BLaER1 (cell line): Measurements from ENCODE around the gene CDC42EP4.

Source experiments
- H3K27ac ChIP-seq: shearing (Covaris generic); formaldehyde crosslinking; 2 replicates; pipeline ENCODE4 v1.8.1; 2022
- H3K27me3 ChIP-seq: shearing (Covaris generic); formaldehyde crosslinking; 2 replicates; pipeline ENCODE4 v1.8.1; 2022
- H3K36me3 ChIP-seq: shearing (Covaris generic); formaldehyde crosslinking; 2 replicates; pipeline ENCODE4 v1.8.1; 2022
- H3K4me1 ChIP-seq: shearing (Covaris generic); formaldehyde crosslinking; 2 replicates; pipeline ENCODE4 v1.8.1; 2022
- H3K4me2 ChIP-seq: shearing (Covaris generic); formaldehyde crosslinking; 2 replicates; pipeline ENCODE4 v1.8.1; 2022
- H3K4me3 ChIP-seq: shearing (Covaris generic); formaldehyde crosslinking; 2 replicates; pipeline ENCODE4 v1.8.1; 2022
- H3K9ac ChIP-seq: shearing (Covaris generic); formaldehyde crosslinking; 2 replicates; pipeline ENCODE4 v1.8.1; 2022
- H3K9me3 ChIP-seq: shearing (Covaris generic); formaldehyde crosslinking; 2 replicates; pipeline ENCODE4 v1.8.1; 2022
- H4K20me1 ChIP-seq: shearing (Covaris generic); formaldehyde crosslinking; 2 replicates; pipeline ENCODE4 v1.8.1; 2022
- Cebpa-rat ChIP-seq: shearing (Covaris generic); IDR thresholded peaks from 2 replicates; pipeline ENCODE4 v1.8.1; 2022

Gene CDC42EP4

DNA sequence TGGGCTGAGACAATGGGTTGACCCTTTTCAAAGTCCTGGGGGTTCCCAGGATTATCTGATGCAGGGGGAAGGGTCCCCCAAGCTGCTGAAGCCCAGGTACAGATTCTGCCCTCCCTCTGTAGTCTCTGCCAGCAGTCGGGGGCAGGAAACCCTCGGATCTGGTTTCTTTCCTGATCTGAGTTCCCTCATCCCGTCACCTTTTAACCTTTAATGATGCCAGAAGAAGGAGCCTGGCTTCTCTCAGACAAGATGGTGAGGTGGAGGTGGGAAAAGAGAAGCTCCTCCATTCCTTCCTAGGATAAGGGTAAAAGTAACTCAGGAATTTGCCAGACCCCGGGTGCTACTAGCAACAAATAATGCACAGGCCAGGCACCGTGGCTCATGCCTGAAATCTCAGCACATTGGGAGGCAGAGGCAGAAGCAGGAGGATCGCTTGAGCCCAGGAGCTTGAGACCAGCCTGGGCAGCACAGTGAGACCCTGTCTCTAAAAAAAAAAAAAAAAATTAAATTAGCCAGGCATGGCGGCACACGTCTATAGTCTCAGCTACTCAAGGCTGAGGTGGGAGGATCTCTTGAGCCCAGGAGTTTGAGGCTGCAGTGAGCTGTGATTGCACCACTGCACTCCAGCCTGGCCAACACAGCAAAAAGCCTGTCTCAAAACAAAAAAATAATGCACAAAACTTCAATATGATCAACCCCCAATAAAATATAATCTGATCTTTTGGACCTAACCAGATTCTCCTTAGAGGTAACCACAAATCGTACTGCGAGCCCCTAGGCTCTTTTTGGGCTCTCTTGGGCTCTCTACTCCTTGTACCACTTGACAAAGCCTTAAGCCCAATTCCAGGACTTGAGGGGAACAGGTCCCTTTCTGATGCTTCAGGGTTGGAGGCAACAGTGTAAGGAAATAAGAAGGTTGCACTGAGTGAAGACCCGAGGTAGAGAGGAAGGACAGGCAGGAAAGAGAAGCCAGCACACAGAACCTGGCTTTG, 5.7 kb downstream of the CDC42EP4 start:
- Histone ChIP-seq H3K4me1 (peaks cover 57% of the 10 kb centered on the region), H3K4me2 (peak overlapping the region; percentile 95)

DNA sequence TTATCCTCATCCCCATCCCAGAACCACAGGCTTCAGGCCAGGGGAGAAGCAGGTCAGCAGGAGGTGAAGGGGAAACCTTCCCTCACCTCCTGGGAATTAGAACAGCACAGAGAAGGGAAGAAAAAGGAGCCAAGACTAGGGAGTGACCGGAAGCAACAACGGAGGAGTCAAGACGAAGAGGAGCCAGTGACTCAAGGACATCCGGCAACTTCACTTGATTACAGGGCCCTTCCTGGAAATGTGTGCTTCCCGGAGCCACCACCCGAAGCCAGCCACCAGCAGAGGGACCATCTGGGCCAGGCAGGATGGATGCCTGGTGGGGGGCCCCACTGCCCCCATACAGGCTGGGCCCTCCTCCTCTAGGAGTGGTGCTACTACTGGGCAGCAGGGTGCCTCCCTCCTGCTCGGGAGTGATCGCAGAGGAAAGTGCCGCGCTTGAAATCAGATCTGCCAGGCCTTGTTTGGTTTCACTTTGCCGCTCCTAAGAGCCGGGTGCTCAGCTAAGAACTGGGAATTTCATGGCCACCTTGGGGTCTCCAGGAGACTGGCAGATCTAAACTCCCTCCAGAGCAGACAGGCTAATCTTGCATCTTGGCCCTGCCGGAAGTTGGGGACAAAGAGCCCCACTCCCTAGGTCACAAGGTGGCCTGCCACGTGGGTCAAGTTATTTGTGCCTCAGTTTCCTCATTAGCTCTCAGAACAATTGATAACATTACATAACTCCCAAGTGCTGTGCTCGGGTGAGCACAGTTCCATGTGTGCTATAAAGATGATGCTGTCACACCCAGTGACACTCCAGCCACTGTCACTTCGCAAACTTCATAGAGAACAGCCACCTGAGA, 6.6 kb downstream of the CDC42EP4 start:
- Histone ChIP-seq H3K9ac (peak overlapping the region; percentile 71), H3K4me2 (peak overlapping the region; percentile 95), H3K9me3 (no peaks in the 10 kb centered on the region), H4K20me1 (0 out of 2 replicates have a peak, but pooled peaks cover 4% of the 10 kb centered on the region), H3K36me3 (no peaks in the 10 kb centered on the region), H3K27ac (peak overlapping the region; percentile 80), H3K4me3 (peak overlapping the region; percentile 55), H3K27me3 (no peaks in the 10 kb centered on the region), H3K4me1 (peaks cover 57% of the 10 kb centered on the region)
- no peak for TF ChIP-seq Cebpa-rat

More for the DNA sequence above, 5.7 kb downstream of the CDC42EP4 start:
- Histone ChIP-seq H3K27me3 (no peaks in the 10 kb centered on the region), H3K9me3 (no peaks in the 10 kb centered on the region), H3K4me3 (peak overlapping the region; percentile 55; the same call in 1 of the 2 replicates), H4K20me1 (0 out of 2 replicates have a peak, but pooled peaks cover 4% of the 10 kb centered on the region), H3K36me3 (no peaks in the 10 kb centered on the region), H3K27ac (peak overlapping the region; percentile 80; the same call in 1 of the 2 replicates), H3K9ac (peak overlapping the region; percentile 71; the same call in 1 of the 2 replicates)
- no peak for TF ChIP-seq Cebpa-rat

DNA sequence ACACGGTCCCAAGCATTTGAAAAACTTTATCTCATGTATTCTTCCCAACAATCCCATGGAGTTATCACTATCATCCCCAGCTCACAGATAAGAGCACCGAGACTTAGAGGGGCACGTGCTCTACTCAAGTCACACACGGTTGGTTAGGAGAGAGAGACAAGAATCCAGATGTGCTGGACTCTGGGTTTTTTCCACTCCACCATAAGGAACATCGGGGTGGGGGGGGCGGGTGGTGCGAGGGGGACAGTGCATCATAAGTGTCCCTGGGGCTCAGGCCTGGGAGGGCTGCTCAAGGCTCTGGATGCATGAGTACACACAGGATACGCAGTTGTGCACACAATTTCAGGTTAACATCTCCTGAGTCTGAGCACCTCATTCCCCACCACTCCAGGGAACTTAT, 7.4 kb downstream of the CDC42EP4 start:
- Histone ChIP-seq H4K20me1 (0 out of 2 replicates have a peak, but pooled peaks cover 4% of the 10 kb centered on the region), H3K9me3 (no peaks in the 10 kb centered on the region), H3K27ac (peak overlapping the region; percentile 80), H3K4me3 (peak overlapping the region; percentile 55; the same call in 1 of the 2 replicates), H3K9ac (peak overlapping the region; percentile 71; the same call in 1 of the 2 replicates), H3K27me3 (no peaks in the 10 kb centered on the region), H3K4me1 (peaks cover 57% of the 10 kb centered on the region), H3K4me2 (peak overlapping the region; percentile 95), H3K36me3 (no peaks in the 10 kb centered on the region)
- no peak for TF ChIP-seq Cebpa-rat

DNA sequence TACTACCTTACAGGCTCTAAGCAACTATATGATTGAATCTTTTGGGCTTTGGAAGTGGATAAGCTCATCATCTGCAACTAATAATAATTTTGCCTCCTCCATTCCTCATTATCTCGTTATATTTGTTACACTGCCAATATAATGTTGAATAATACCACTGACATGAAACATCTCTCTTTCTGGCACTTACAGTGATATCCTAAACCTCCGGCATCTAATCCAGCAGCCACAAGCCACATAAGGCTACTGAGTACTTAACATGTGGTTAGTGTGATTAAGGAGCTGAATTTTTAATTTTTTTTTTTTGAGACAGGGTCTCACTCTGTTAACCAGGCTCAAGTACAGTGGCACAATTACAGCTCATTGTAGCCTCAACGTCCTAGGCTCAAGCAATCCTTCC, 9.6 kb downstream of the CDC42EP4 start:
- Histone ChIP-seq H3K9ac (no peak overlapping the region), H3K4me3 (no peak overlapping the region), H3K9me3 (no peaks in the 10 kb centered on the region), H3K36me3 (no peaks in the 10 kb centered on the region), H3K27ac (no peak overlapping the region), H3K4me2 (no peak overlapping the region), H3K27me3 (no peaks in the 10 kb centered on the region), H3K4me1 (peaks cover 63% of the 10 kb centered on the region), H4K20me1 (0 out of 2 replicates have a peak, but pooled peaks cover 10% of the 10 kb centered on the region)
- TF ChIP-seq Cebpa-rat: no peak

DNA sequence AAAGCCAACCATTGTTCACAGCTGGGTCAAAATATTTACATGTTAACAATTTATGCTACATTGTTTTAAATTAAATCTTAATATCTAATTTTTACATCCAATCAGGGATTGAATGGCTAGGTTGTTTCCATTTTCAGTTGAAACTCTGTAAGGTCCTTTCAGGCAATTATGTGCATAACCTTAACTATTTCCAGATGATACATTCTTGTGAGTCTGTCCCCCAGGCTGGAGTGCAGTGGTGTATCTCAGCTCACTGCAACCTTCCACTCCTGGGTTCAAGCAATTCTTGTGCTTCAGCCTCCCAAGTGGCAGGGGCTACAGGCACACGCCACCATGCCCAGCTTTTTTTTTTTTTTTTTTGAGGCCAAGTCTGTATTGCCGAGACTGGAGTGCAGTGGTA, 10.4 kb downstream of the CDC42EP4 start:
- H3K4me1 ChIP-seq: peaks cover 54% of the 10 kb centered on the region
- no peak overlapping the region for H3K9ac ChIP-seq
- no peaks in the 10 kb centered on the region for H3K27me3 ChIP-seq
- no peak overlapping the region for H3K4me2 ChIP-seq
- H4K20me1 ChIP-seq: 0 out of 2 replicates have a peak, but pooled peaks cover 10% of the 10 kb centered on the region
- H3K4me3 ChIP-seq: no peak overlapping the region
- no peaks in the 10 kb centered on the region for H3K36me3 ChIP-seq
- H3K9me3 ChIP-seq: no peaks in the 10 kb centered on the region
- no peak overlapping the region for H3K27ac ChIP-seq
- TF ChIP-seq Cebpa-rat: no peak

DNA sequence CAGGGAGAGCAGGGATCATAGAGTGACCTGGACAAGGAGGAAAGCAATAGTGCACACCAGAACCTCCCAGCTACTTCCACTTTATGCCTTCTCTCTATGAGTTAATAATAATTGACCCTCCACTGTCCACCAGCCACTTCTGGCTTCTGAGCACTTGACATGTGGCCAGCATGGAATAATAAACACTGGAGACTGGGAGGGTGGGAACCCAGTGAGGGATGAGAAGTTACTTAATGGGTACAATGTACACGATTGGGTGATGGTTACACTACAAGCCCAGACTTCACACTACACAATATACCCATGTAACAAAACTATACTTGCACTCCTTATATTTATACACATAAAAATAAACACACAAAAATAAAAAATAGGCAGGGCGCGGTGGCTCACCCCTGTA, 11.4 kb downstream of the CDC42EP4 start:
- Histone ChIP-seq H3K4me1 (peaks cover 45% of the 10 kb centered on the region), H3K27ac (no peak overlapping the region), H3K4me2 (no peak overlapping the region), H4K20me1 (0 out of 2 replicates have a peak, but pooled peaks cover 6% of the 10 kb centered on the region), H3K36me3 (no peaks in the 10 kb centered on the region), H3K27me3 (no peaks in the 10 kb centered on the region), H3K9me3 (no peaks in the 10 kb centered on the region), H3K9ac (no peak overlapping the region), H3K4me3 (no peak overlapping the region)
- TF ChIP-seq Cebpa-rat: no peak

DNA sequence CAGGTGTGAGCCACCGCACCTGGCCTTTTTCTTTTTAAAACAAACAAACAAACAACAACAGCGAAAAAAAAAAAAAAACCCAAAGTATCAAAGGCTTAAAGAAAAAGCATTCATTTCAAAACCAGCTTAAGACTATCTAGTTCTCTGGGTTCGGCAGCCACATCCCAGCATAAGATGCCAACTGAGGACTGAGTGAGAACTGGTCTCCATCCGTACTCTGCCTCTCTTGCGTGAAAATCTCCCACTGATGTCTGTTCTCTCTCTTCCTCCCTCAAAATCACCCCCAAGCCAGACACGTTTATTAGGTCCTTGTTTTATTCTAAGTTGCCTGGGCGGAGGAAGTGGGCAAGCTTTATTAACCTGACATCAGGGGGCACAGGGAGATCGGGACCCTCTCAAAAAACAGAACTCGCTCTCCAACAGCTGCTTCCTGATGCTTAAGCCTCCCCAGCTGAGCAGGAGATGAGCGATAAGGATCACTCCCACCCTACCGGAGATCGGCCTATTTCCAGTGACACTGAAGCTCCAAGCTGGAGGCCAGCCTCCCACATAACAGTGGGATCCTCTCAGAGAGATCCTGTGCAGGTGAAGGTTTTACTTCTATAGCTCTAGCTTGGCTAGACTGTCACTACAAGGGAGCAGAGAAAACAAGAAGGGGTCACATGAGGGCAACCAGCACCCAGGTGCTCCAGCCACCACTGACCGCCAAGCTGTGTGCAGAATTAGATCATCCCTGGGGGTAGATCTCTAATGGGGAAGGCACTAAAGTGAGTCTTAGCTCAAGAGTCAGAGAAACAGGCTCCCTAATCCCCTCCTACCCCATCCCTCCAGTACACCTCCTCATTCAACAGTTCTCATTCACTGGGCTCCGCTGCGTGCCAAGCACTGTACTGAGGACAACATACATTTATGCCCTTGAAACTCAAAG, 13.6 kb downstream of the CDC42EP4 start:
- Histone ChIP-seq H3K4me3 (peak overlapping the region; percentile 34; the same call in 1 of the 2 replicates), H3K27ac (peak overlapping the region; percentile 52), H3K36me3 (no peaks in the 10 kb centered on the region), H3K9me3 (no peaks in the 10 kb centered on the region), H3K4me1 (peaks cover 38% of the 10 kb centered on the region), H3K27me3 (no peaks in the 10 kb centered on the region), H3K4me2 (peak overlapping the region; percentile 84), H4K20me1 (peaks cover 6% of the 10 kb centered on the region; the same call in 1 of the 2 replicates), H3K9ac (peak overlapping the region; percentile 16; the same call in 1 of the 2 replicates)
- no peak for TF ChIP-seq Cebpa-rat

DNA sequence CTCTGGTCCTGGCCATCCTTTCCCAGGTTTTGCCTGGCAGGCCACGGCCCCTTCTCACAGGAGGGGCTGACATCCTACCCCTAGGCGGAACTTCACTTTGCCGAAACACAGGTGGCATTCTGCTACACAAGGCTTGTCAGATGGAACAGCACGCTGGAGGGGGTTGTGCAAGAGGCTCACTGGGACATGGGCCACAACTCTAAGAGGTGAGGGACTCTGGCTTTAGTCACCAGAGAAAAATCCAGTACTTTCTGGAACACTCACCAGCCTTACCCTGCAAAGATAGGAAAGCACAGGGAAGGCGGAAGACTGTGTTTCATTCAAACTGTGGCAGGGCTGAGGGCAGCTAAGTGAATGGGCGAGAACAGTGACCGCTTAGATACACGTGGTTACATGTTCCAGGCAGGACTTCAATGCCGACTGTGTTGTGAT, 18.3 kb downstream of the CDC42EP4 start:
- Histone ChIP-seq H4K20me1 (peaks cover 26% of the 10 kb centered on the region), H3K9ac (no peak overlapping the region), H3K27ac (peak overlapping the region; percentile 19; the same call in 1 of the 2 replicates), H3K4me2 (peak overlapping the region; percentile 91), H3K27me3 (no peaks in the 10 kb centered on the region), H3K4me1 (peaks cover 66% of the 10 kb centered on the region), H3K4me3 (no peak overlapping the region), H3K36me3 (no peaks in the 10 kb centered on the region), H3K9me3 (no peaks in the 10 kb centered on the region)
- TF ChIP-seq Cebpa-rat: peak; percentile 63; the same call in 1 of the 2 replicates
